K562 (cell line): ENCODE results near the gene CIAO3. TPM values are rescaled to one million over a fixed set of nuclear protein-coding genes. Genes with fewer than 3 reads are reported as not detected.

Experiments used
- BMI1 ChIP-seq: fragments of 150-350 bp; IDR thresholded peaks from 2 replicates; pipeline ENCODE4 v1.6.1; 2014; ENCODE audit warnings: low read length
- HNRNPL ChIP-seq: fragments of 200-400 bp; formaldehyde crosslinking; IDR thresholded peaks from 2 replicates; pipeline ENCODE4 v1.6.1; 2017; ENCODE audit warnings: low read depth, mild to moderate bottlenecking, low read length
- KDM2B ChIP-seq: fragments of 250-450 bp; sonication (Bioruptor Pico); IDR thresholded peaks from 2 replicates; pipeline ENCODE4 v1.8.0; 2021; ENCODE audit warnings: mild to moderate bottlenecking, moderate library complexity
- KDM5B ChIP-seq: fragments of 200-600 bp; sonication (generic); IDR thresholded peaks from 2 replicates; pipeline ENCODE4 v1.6.1; 2012; ENCODE audit warnings: low read depth, mild to moderate bottlenecking, moderate library complexity, low read length, control low read depth, inconsistent platforms; ENCODE audit not compliant: insufficient replicate concordance
- MAZ ChIP-seq, 2 experiments: fragments of 450-650 bp in 1 of 2; sonication (generic) in 1 of 2; formaldehyde crosslinking; IDR thresholded peaks in 1 of 2; conservative IDR thresholded peaks in 1 of 2; 2 replicates each; pipeline versions ENCODE4 v1.4.0 to v1.5.0; 2020; ENCODE audit warnings: mild to moderate bottlenecking in 1 of 2, missing genetic modification reagents in 1 of 2
- MYC ChIP-seq, 2 experiments: fragments of 250-450 bp in 1 of 2; sonication (Bioruptor Pico) in 1 of 2; IDR thresholded peaks; 2 replicates each; pipeline versions ENCODE4 v1.5.1 to v1.6.1; 2012 to 2021; ENCODE audit warnings: low read depth in 2 of 2, borderline replicate concordance in 1 of 2, improper control_type of control experiment in 1 of 2, low read length in 1 of 2, mild to moderate bottlenecking in 1 of 2, moderate library complexity in 1 of 2
- NFXL1 ChIP-seq: fragments of 450-650 bp; formaldehyde crosslinking; IDR thresholded peaks from 2 replicates; pipeline ENCODE4 v1.4.0; 2021; ENCODE audit warnings: mild to moderate bottlenecking
- NONO ChIP-seq, 2 experiments: fragments of 200-400 bp in 1 of 2; fragments of 450-650 bp in 1 of 2; formaldehyde crosslinking in 1 of 2; IDR thresholded peaks; 2 replicates each; pipeline ENCODE4 v1.6.1; 2017; ENCODE audit warnings: low read depth in 2 of 2, mild to moderate bottlenecking in 2 of 2, moderate library complexity in 2 of 2, low read length in 1 of 2
- NRF1 ChIP-seq, 2 experiments: fragments of 450-650 bp; IDR thresholded peaks in 1 of 2; conservative IDR thresholded peaks in 1 of 2; 2 replicates each; pipeline ENCODE4 v1.6.1; 2014; ENCODE audit warnings: mild to moderate bottlenecking in 2 of 2
- PCBP1 ChIP-seq: fragments of 200-400 bp; formaldehyde crosslinking; IDR thresholded peaks from 2 replicates; pipeline ENCODE4 v1.6.1; 2018; ENCODE audit warnings: mild to moderate bottlenecking, low read depth, low read length; ENCODE audit not compliant: poor library complexity, severe bottlenecking
- PHF8 ChIP-seq: fragments of 200-600 bp; sonication (generic); IDR thresholded peaks from 2 replicates; pipeline ENCODE4 v1.6.1; 2012; ENCODE audit warnings: mixed run types, mild to moderate bottlenecking, inconsistent platforms, low read length, moderate library complexity, borderline replicate concordance
- POLR2A ChIP-seq: fragments of 450-650 bp; conservative IDR thresholded peaks from 2 replicates; pipeline ENCODE4 v1.6.1; 2016
- RHOXF2B ChIP-seq: fragments of 250-450 bp; sonication (Bioruptor Pico); conservative IDR thresholded peaks from 2 replicates; pipeline ENCODE4 v1.5.1; 2021
- SAP30 ChIP-seq: fragments of 200-600 bp; sonication (generic); IDR thresholded peaks from 2 replicates; pipeline ENCODE4 v1.6.1; 2012; ENCODE audit warnings: borderline replicate concordance, low read depth, mild to moderate bottlenecking, moderate library complexity, low read length, control low read depth, inconsistent platforms; ENCODE audit not compliant: insufficient read depth, poor library complexity, severe bottlenecking
- SREBF1 ChIP-seq: fragments of 150-350 bp; IDR thresholded peaks from 2 replicates; pipeline ENCODE4 v1.6.1; 2014; ENCODE audit warnings: antibody characterized with exemption, low read depth, low read length, borderline replicate concordance
- TEAD1 ChIP-seq, 2 experiments: fragments of 450-650 bp in 1 of 2; sonication (generic) in 1 of 2; formaldehyde crosslinking; IDR thresholded peaks; 2 replicates each; pipeline versions ENCODE4 v1.4.0 to v1.8.0; 2020 to 2022; ENCODE audit warnings: mild to moderate bottlenecking in 2 of 2, missing genetic modification reagents in 1 of 2
- UBTF ChIP-seq, 2 experiments: IDR thresholded peaks; 2 replicates each; pipeline ENCODE4 v1.6.1; 2012; ENCODE audit warnings: improper control_type of control experiment in 2 of 2, low read depth in 2 of 2, low read length in 2 of 2, borderline replicate concordance in 1 of 2
- ZNF263 ChIP-seq: sonication (generic); formaldehyde crosslinking; IDR thresholded peaks from 2 replicates; pipeline ENCODE4 v1.8.0; 2022; ENCODE audit warnings: mild to moderate bottlenecking, missing genetic modification reagents, borderline replicate concordance
- ZNF551 ChIP-seq: fragments of 250-450 bp; sonication (Bioruptor Pico); IDR thresholded peaks from 2 replicates; pipeline ENCODE4 v1.5.0; 2021; ENCODE audit warnings: mild to moderate bottlenecking, moderate library complexity
- ZNF583 ChIP-seq: fragments of 250-450 bp; sonication (Bioruptor Pico); IDR thresholded peaks from 2 replicates; pipeline ENCODE4 v1.4.0; 2020
- polyA plus RNA-seq, 8 experiments: library from polyadenylated mRNA; depleted of rRNA in 4 of 8; stranded (reverse) in 5 of 8; unstranded in 3 of 8; fragments of >200 nt; fragmentation: Nextera tagmentation in 2 of 8; fragmentation: Illumina TruSeq in 1 of 8; extraction: Ambion mirVana in 2 of 8; extraction: Trizol in 1 of 8; gene quantifications; 2 replicates each; pipeline versions ENCODE4 v1.2.1 to v1.2.3, GENCODE V29; 2011 to 2014; ENCODE audit warnings: inconsistent platforms in 1 of 8, missing spikeins in 1 of 8
- total RNA-seq, 7 experiments: library from RNA; depleted of rRNA in 6 of 7; stranded (reverse); fragments of >200 nt in 6 of 7; fragmentation: Illumina TruSeq in 2 of 7; extraction: Trizol in 2 of 7; gene quantifications; 2 replicates each; pipeline versions ENCODE4 v1.2.1 to v1.2.3, GENCODE V29; 2011 to 2021; ENCODE audit warnings: low replicate concordance in 1 of 7
- TF ChIP-seq, protein P1 (sequence below): fragments of 250-450 bp; sonication (Bioruptor Pico); IDR thresholded peaks from 2 replicates; pipeline ENCODE4 v1.4.0; 2020; ENCODE audit warnings: mild to moderate bottlenecking, moderate library complexity
- TF ChIP-seq, protein P2 (sequence below): fragments of 250-450 bp; sonication (Bioruptor Pico); IDR thresholded peaks from 2 replicates; pipeline ENCODE4 v1.8.0; 2022; ENCODE audit warnings: moderate library complexity, mild to moderate bottlenecking, inconsistent platforms
- TF ChIP-seq, protein P3 (sequence below): fragments of 250-450 bp; sonication (Bioruptor Pico); IDR thresholded peaks from 2 replicates; pipeline ENCODE4 v1.8.0; 2021; ENCODE audit warnings: moderate library complexity, mild to moderate bottlenecking, inconsistent platforms

CIAO3 gene
- total and polyA plus RNA-seq, 9 of the 15 experiments (the other 6 are each of a cell fraction or from before 2014, with no cell fraction given): 2.2 to 35.6 (median 18.7) TPM

GRCh38 chr16:787978-788398, 47.2 kb upstream of the CIAO3 start, which contains the start of gene RPUSD1 (continued):
- TF ChIP-seq, protein P1, sequence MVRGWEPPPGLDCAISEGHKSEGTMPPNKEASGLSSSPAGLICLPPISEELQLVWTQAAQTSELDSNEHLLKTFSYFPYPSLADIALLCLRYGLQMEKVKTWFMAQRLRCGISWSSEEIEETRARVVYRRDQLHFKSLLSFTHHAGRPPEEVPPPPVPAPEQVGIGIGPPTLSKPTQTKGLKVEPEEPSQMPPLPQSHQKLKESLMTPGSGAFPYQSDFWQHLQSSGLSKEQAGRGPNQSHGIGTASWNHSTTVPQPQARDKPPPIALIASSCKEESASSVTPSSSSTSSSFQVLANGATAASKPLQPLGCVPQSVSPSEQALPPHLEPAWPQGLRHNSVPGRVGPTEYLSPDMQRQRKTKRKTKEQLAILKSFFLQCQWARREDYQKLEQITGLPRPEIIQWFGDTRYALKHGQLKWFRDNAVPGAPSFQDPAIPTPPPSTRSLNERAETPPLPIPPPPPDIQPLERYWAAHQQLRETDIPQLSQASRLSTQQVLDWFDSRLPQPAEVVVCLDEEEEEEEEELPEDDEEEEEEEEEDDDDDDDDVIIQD (CRISPR knock-in tag): no peak
- TF ChIP-seq ZNF583 (CRISPR knock-in tag) (peak; percentile 49; the same call in 1 of the 2 replicates), KDM2B (CRISPR knock-in tag) (peak; percentile 81), TEAD1 (CRISPR knock-in tag; IDR thresholded peaks at IDR 0.05) (0 out of 4 replicates have a peak, but pooled peaks of 1 of the 2 experiments have one; percentile 2), ZNF551 (CRISPR knock-in tag) (no peak), SAP30 (peak; percentile 88), NRF1 (conservative IDR thresholded peaks at IDR 0.05 in 1 of 2, IDR thresholded peaks at IDR 0.05 in 1 of 2) (peak in 1 of 2 experiments; percentile 29; a peak in 1 of 4 replicates), HNRNPL (no peak), MYC (IDR thresholded peaks at IDR 0.05; ENCODE audit: low read depth, low read length) (0 out of 2 replicates have a peak, but pooled peaks have one; percentile 1), MYC (CRISPR knock-in tag; IDR thresholded peaks at IDR 0.05; ENCODE audit: borderline replicate concordance, low read depth) (no peak), MAZ (CRISPR knock-in tag; conservative IDR thresholded peaks at IDR 0.05 in 1 of 2, IDR thresholded peaks at IDR 0.05 in 1 of 2) (0 out of 4 replicates have a peak, but pooled peaks of 1 of the 2 experiments have one; percentile 14), PHF8 (peak; percentile 64; the same call in 1 of the 2 replicates), BMI1 (no peak), SREBF1 (no peak), POLR2A (no peak), UBTF (IDR thresholded peaks at IDR 0.05; ENCODE audit: borderline replicate concordance in 1 of 2, low read depth in 2 of 2, low read length in 2 of 2) (0 out of 4 replicates have a peak, but pooled peaks of 1 of the 2 experiments have one; percentile 19), ZNF263 (0 out of 2 replicates have a peak, but pooled peaks have one; percentile 48), NFXL1 (CRISPR knock-in tag) (no peak), NONO (IDR thresholded peaks at IDR 0.05; ENCODE audit: low read depth in 2 of 2, low read length in 1 of 2) (no peak), KDM5B (peak; percentile 74), RHOXF2B (no peak), PCBP1 (no peak)
- TF ChIP-seq, protein P2, sequence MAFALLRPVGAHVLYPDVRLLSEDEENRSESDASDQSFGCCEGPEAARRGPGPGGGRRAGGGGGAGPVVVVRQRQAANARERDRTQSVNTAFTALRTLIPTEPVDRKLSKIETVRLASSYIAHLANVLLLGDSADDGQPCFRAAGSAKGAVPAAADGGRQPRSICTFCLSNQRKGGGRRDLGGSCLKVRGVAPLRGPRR: no peak
- TF ChIP-seq, protein P3, sequence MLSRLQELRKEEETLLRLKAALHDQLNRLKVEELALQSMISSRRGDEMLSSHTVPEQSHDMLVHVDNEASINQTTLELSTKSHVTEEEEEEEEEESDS (CRISPR knock-in tag): no peak
